OCI-LY1 (cell line): ENCODE measurements around the gene CCDC97.

ENCODE experiments used
- EZH2 ChIP-seq: fragments of 200-600 bp; sonication (generic), shearing (Covaris generic); IDR thresholded peaks from 2 replicates; pipeline ENCODE4 v1.8.0; 2017; ENCODE audit warnings: borderline replicate concordance, mixed run types, mild to moderate bottlenecking, antibody characterized with exemption, low read length, moderate library complexity, mixed read lengths
- TF ChIP-seq, protein P1 (sequence below): fragments of 200-600 bp; sonication (generic), shearing (Covaris generic); IDR thresholded peaks from 2 replicates; pipeline ENCODE4 v1.5.1; 2017; ENCODE audit warnings: mild to moderate bottlenecking, antibody characterized with exemption, low read length, moderate library complexity, mixed read lengths

DNA sequence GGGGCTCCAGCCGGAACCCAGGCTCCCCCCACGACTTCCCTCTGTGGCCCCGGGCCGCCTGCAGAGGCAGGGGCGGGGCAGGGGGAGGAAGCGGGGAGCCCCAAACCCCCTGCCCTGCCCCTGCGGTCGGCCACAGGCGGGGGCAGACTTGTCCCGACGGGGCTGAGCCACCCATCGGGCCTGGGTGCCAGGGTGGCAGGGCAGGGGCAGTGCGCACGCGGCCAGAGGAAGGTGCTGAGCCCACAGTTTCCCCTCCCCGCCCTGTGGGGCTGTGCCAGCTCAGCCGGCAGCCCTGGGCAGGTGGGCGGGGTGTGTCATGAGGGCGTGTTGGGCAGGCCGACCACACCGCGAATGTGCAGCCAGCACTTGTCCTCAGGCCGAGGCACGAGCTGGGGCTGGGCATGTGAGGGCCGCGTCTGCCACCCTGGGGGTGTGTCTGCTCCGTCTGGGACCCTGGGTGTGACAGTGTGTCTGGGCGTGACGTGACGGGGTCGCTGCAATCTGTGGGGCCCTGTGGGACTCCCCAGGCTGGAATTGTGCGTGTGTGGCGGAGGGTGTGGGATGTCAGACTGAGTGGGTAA is 17.7 kb downstream of the CCDC97 start:
- TF ChIP-seq, protein P1, sequence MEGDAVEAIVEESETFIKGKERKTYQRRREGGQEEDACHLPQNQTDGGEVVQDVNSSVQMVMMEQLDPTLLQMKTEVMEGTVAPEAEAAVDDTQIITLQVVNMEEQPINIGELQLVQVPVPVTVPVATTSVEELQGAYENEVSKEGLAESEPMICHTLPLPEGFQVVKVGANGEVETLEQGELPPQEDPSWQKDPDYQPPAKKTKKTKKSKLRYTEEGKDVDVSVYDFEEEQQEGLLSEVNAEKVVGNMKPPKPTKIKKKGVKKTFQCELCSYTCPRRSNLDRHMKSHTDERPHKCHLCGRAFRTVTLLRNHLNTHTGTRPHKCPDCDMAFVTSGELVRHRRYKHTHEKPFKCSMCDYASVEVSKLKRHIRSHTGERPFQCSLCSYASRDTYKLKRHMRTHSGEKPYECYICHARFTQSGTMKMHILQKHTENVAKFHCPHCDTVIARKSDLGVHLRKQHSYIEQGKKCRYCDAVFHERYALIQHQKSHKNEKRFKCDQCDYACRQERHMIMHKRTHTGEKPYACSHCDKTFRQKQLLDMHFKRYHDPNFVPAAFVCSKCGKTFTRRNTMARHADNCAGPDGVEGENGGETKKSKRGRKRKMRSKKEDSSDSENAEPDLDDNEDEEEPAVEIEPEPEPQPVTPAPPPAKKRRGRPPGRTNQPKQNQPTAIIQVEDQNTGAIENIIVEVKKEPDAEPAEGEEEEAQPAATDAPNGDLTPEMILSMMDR = no peak
- no peak for TF ChIP-seq EZH2
